ENCODE measurements around the gene GSTK1. TPM values are rescaled to one million over a fixed set of nuclear protein-coding genes. Genes with fewer than 3 reads are reported as not detected.
"Not testable (repeated sequence)": the region's sequence is repeated elsewhere in the genome, so short reads cannot be mapped to it uniquely, and the experiment has no call there.

Gene GSTK1
- total and polyA plus RNA-seq, 4 donors = 98.9 to 253 (median 187) TPM

- Histone ChIP-seq H3K36me3 (ENCODE audit: control insufficient read depth in 4 of 4, insufficient read depth in 3 of 4, low read depth in 1 of 4, low read length in 3 of 4) (peaks cover 7 to 16% (median 10%) of the 10 kb centered on the region in 4 donors), H3K4me3 (ENCODE audit: low read depth in 1 of 3, low read length in 3 of 3) (peak overlapping the region; percentile 86 to 91 (median 90)), H3K27ac (ENCODE audit: low read depth in 1 of 2, low read length in 2 of 2) (peak overlapping the region; percentile 80 to 85), H3K9ac (ENCODE audit: low read depth in 1 of 2, low read length in 2 of 2) (peak overlapping the region; percentile 79 to 90), H3K4me1 (ENCODE audit: control insufficient read depth in 4 of 4, insufficient read depth in 4 of 4, low read length in 3 of 4) (peaks cover 6 to 43% (median 26%) of the 10 kb centered on the region in 4 donors), H3K27me3 (ENCODE audit: control insufficient read depth in 4 of 4, insufficient read depth in 4 of 4, low read length in 3 of 4) (no peaks in the 10 kb centered on the region), H3K9me3 (ENCODE audit: control insufficient read depth in 4 of 4, low read length in 3 of 4) (no peaks in the 10 kb centered on the region)
- WGBS = 7% methylated on average over 11 of the region's 11 CpGs
- no peak for TF ChIP-seq EGR1 (IDR thresholded peaks at IDR 0.05; ENCODE audit: low read depth in 2 of 2)
- TF ChIP-seq TAF1 (conservative IDR thresholded peaks at IDR 0.05) = no peak
- no peak for TF ChIP-seq HNF4G (IDR thresholded peaks at IDR 0.05)
- TF ChIP-seq SP1 (IDR thresholded peaks at IDR 0.05) = no peak
- DNase-seq (ENCODE audit: low spot score) = no peak
Observed at GRCh38 chr7:143288836-143289235, 25.6 kb downstream of the GSTK1 start.

- H3K36me3 ChIP-seq (ENCODE audit: control insufficient read depth in 4 of 4, insufficient read depth in 3 of 4, low read depth in 1 of 4, low read length in 3 of 4) = peaks cover 8 to 22% (median 15%) of the 10 kb centered on the region in 4 donors
- no peaks in the 10 kb centered on the region for H3K27me3 ChIP-seq (ENCODE audit: control insufficient read depth in 4 of 4, insufficient read depth in 4 of 4, low read length in 3 of 4)
- DNase-seq (ENCODE audit: low spot score) = no peak
- H3K9ac ChIP-seq (ENCODE audit: low read depth in 1 of 2, low read length in 2 of 2) = no peak overlapping the region
- WGBS = 58% methylated on average over 6 of the region's 6 CpGs
- TF ChIP-seq RAD21 (IDR thresholded peaks at IDR 0.05) = no peak
- no peak for TF ChIP-seq RXRA (IDR thresholded peaks at IDR 0.05)
- no peak for TF ChIP-seq ZBTB33 (IDR thresholded peaks at IDR 0.05)
- no peak for TF ChIP-seq HNF4A (conservative IDR thresholded peaks at IDR 0.05)
- TF ChIP-seq EGR1 (IDR thresholded peaks at IDR 0.05; ENCODE audit: low read depth in 2 of 2) = no peak
- TF ChIP-seq TAF1 (conservative IDR thresholded peaks at IDR 0.05) = no peak
- TF ChIP-seq NR2F2 (IDR thresholded peaks at IDR 0.05) = no peak
- TF ChIP-seq GABPA (IDR thresholded peaks at IDR 0.05 in 1 of 2, conservative IDR thresholded peaks at IDR 0.05 in 1 of 2) = no peak
- no peak for TF ChIP-seq JUND (IDR thresholded peaks at IDR 0.05)
- no peak for TF ChIP-seq HNF4G (IDR thresholded peaks at IDR 0.05)
- H3K4me1 ChIP-seq (ENCODE audit: control insufficient read depth in 4 of 4, insufficient read depth in 4 of 4, low read length in 3 of 4) = peaks cover 6 to 37% (median 23%) of the 10 kb centered on the region in 4 donors
- no peak overlapping the region for H3K27ac ChIP-seq (ENCODE audit: low read depth in 1 of 2, low read length in 2 of 2)
- H3K9me3 ChIP-seq (ENCODE audit: control insufficient read depth in 4 of 4, low read length in 3 of 4) = no peaks in the 10 kb centered on the region
- H3K4me3 ChIP-seq (ENCODE audit: low read depth in 1 of 3, low read length in 3 of 3) = peak overlapping the region in 1 of 3 donors; percentile 90
Observed at GRCh38 chr7:143289421-143289820, 26.2 kb downstream of the GSTK1 start.

- DNase-seq (ENCODE audit: low spot score); H3K9ac ChIP-seq (ENCODE audit: low read depth in 1 of 2, low read length in 2 of 2); H3K27me3 ChIP-seq (ENCODE audit: control insufficient read depth in 4 of 4, insufficient read depth in 4 of 4, low read length in 3 of 4); H3K27ac ChIP-seq (ENCODE audit: low read depth in 1 of 2, low read length in 2 of 2); H3K9me3 ChIP-seq (ENCODE audit: control insufficient read depth in 4 of 4, low read length in 3 of 4); H3K4me3 ChIP-seq (ENCODE audit: low read depth in 1 of 3, low read length in 3 of 3): not testable (repeated sequence)
- Histone ChIP-seq H3K4me1 (ENCODE audit: control insufficient read depth in 4 of 4, insufficient read depth in 4 of 4, low read length in 3 of 4) (peaks cover 6 to 35% (median 21%) of the 10 kb centered on the region in 4 donors), H3K36me3 (ENCODE audit: control insufficient read depth in 4 of 4, insufficient read depth in 3 of 4, low read depth in 1 of 4, low read length in 3 of 4) (peaks cover 11 to 26% (median 20%) of the 10 kb centered on the region in 4 donors)
- 79% methylated on average over 4 of the region's 4 CpGs for WGBS
Observed at GRCh38 chr7:143289888-143290287, 26.6 kb downstream of the GSTK1 start.

- no peak overlapping the region for H3K9ac ChIP-seq (ENCODE audit: low read depth in 1 of 2, low read length in 2 of 2)
- no peaks in the 10 kb centered on the region for H3K27me3 ChIP-seq (ENCODE audit: control insufficient read depth in 4 of 4, insufficient read depth in 4 of 4, low read length in 3 of 4)
- peaks cover 11 to 30% (median 23%) of the 10 kb centered on the region in 4 donors for H3K36me3 ChIP-seq (ENCODE audit: control insufficient read depth in 4 of 4, insufficient read depth in 3 of 4, low read depth in 1 of 4, low read length in 3 of 4)
- H3K4me1 ChIP-seq (ENCODE audit: control insufficient read depth in 4 of 4, insufficient read depth in 4 of 4, low read length in 3 of 4) = peaks cover 6 to 33% (median 19%) of the 10 kb centered on the region in 4 donors
- H3K27ac ChIP-seq (ENCODE audit: low read depth in 1 of 2, low read length in 2 of 2) = no peak overlapping the region
- H3K4me3 ChIP-seq (ENCODE audit: low read depth in 1 of 3, low read length in 3 of 3) = no peak overlapping the region
- H3K9me3 ChIP-seq (ENCODE audit: control insufficient read depth in 4 of 4, low read length in 3 of 4) = no peaks in the 10 kb centered on the region
- DNase-seq (ENCODE audit: low spot score) = no peak
- 80% methylated on average over 4 of the region's 4 CpGs for WGBS
- TF ChIP-seq RAD21 (IDR thresholded peaks at IDR 0.05) = no peak
- TF ChIP-seq YY1 (IDR thresholded peaks at IDR 0.05) = no peak
- no peak for TF ChIP-seq MAX (IDR thresholded peaks at IDR 0.05)
- no peak for TF ChIP-seq ATF3 (IDR thresholded peaks at IDR 0.05)
- no peak for TF ChIP-seq JUND (IDR thresholded peaks at IDR 0.05)
- TF ChIP-seq FOXA1 (IDR thresholded peaks at IDR 0.05) = no peak
- no peak for TF ChIP-seq TAF1 (conservative IDR thresholded peaks at IDR 0.05)
- no peak for TF ChIP-seq EGR1 (IDR thresholded peaks at IDR 0.05; ENCODE audit: low read depth in 2 of 2)
- TF ChIP-seq HNF4A (conservative IDR thresholded peaks at IDR 0.05) = no peak
- no peak for TF ChIP-seq REST (IDR thresholded peaks at IDR 0.05)
- TF ChIP-seq SP1 (IDR thresholded peaks at IDR 0.05) = no peak
- no peak for TF ChIP-seq HNF4G (IDR thresholded peaks at IDR 0.05)
Observed at GRCh38 chr7:143290293-143290692, 27.1 kb downstream of the GSTK1 start.
